Measurements from ENCODE around the gene MGLL.

DNA sequence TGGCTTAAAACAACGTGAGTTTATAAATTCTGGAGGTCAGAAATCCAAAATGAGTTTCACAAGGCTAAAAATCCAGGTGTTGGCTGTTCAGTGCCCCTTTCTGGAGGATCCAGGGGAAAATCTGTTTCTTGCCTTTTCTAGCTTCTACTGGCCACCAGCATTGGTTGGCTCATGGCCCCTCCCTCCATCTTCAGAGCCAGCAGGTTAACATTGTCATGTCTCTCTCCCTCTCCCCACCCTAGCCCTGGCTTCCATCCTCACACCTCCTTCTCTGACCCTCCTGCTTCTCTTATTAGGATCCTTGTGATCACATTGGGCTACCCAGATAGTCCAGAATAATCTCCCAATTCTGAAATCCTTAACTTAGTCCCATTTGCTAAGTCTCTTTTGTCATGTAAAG lies 32.9 kb upstream of the MGLL start:
- TF ChIP-seq, protein P1, sequence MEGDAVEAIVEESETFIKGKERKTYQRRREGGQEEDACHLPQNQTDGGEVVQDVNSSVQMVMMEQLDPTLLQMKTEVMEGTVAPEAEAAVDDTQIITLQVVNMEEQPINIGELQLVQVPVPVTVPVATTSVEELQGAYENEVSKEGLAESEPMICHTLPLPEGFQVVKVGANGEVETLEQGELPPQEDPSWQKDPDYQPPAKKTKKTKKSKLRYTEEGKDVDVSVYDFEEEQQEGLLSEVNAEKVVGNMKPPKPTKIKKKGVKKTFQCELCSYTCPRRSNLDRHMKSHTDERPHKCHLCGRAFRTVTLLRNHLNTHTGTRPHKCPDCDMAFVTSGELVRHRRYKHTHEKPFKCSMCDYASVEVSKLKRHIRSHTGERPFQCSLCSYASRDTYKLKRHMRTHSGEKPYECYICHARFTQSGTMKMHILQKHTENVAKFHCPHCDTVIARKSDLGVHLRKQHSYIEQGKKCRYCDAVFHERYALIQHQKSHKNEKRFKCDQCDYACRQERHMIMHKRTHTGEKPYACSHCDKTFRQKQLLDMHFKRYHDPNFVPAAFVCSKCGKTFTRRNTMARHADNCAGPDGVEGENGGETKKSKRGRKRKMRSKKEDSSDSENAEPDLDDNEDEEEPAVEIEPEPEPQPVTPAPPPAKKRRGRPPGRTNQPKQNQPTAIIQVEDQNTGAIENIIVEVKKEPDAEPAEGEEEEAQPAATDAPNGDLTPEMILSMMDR (IDR thresholded peaks at IDR 0.05): no peak
- TF ChIP-seq POLR2A (IDR thresholded peaks at IDR 0.05): no peak

Measured in right lobe of liver (tissue), 4 donors.